ENCODE data around the gene TEX13D. TPM values are rescaled to one million over a fixed set of nuclear protein-coding genes. Genes with fewer than 3 reads are reported as not detected.

TEX13D gene
- total RNA-seq, 1 experiment from 2014 or later = not detected

DNA sequence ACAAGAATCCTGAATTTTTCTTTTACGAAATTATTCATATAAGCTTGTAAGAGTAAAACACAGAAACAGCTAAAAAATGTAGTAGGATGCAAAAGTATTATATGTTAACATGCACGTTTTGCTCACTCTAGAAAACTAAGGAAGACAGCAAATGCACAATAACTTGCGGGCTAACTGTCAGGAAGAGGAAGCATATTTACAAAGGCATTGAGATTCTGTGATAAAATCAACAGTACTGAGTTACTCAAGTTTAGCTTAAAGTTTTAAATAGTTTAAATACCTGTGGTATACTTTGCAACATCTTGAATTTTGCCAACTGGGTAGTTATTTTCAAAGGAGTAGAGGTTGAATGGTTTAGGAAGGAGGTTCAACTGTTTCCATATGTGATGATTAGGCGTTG lies 50.9 kb downstream of the TEX13D start:
- no peak overlapping the region for H3K4me3 ChIP-seq (ENCODE audit: insufficient read depth, low read depth, low read length)
- DNase-seq = no peak
- H3K36me3 ChIP-seq (replicated peaks; ENCODE audit: control insufficient read depth, insufficient read depth, low read length) = no peaks in the 10 kb centered on the region
- H3K27me3 ChIP-seq (ENCODE audit: control insufficient read depth, insufficient read depth, low read length) = no peaks in the 10 kb centered on the region

DNA sequence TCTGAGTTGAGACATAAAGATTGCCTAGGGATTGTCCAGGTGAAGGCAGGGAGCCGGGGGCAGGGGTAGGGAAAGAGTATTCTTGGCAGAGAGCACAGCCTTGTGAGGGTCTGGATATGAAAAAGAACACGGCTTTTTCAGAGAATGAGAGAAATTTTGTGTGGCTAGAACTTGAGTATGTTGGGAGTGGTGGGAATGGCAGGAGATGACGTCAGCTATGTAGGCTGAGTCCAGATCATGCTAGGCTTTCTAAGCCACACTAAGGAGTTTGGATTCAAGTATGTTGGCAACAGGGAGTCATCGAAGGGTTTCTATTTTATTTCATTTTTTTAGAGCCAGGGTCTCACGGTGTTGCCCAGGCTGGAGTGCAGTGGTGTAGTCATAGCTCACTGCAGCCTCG lies 53.9 kb downstream of the TEX13D start:
- H3K27me3 ChIP-seq (ENCODE audit: control insufficient read depth, insufficient read depth, low read length) = no peaks in the 10 kb centered on the region
- H3K36me3 ChIP-seq (replicated peaks; ENCODE audit: control insufficient read depth, insufficient read depth, low read length) = no peaks in the 10 kb centered on the region
- H3K4me3 ChIP-seq (ENCODE audit: insufficient read depth, low read depth, low read length) = no peak overlapping the region
- no peak for DNase-seq

Other genes starting within 250 kb of the TEX13D start
- gene SH2D1A, start 13.9 kb downstream of the TEX13D start, total RNA-seq (2014; rRNA removed; shearing (Covaris generic)) = not detected in 2 replicates

Measured in H7 (cell line).